ENCODE results near the gene DIDO1. TPM values are rescaled to one million over a fixed set of nuclear protein-coding genes. Genes with fewer than 3 reads are reported as not detected.
A peak's percentile ranks its signal among the peaks of the same experiment; 100 is the strongest.

DIDO1 gene
- total RNA-seq, 3 donors from 2014 or later (not counting 1 experiment from before 2014, with no cell fraction given), result 79.5 to 116 (median 83.4) TPM

GRCh38 chr20:62860924-62861691 lies 65.2 kb downstream of the DIDO1 start:
- Mint-ChIP-seq H3K36me3 (peaks cover 6% of the 10 kb centered on the region), H3K27me3 (ENCODE audit: low read depth in 2 of 2) (no peaks in the 10 kb centered on the region), H3K9me3 (no peaks in the 10 kb centered on the region), H3K27ac (no peak overlapping the region), H3K4me3 (no peak overlapping the region), H3K4me1 (peaks cover 13 to 28% of the 10 kb centered on the region in 2 donors)
- Histone ChIP-seq H3K36me3 (ENCODE audit: control insufficient read depth, insufficient read depth, low read length) (peaks cover 5% of the 10 kb centered on the region), H3K27me3 (ENCODE audit: control insufficient read depth, insufficient read depth, low read length) (no peaks in the 10 kb centered on the region), H3K4me3 (ENCODE audit: low read length) (peak overlapping the region; percentile 23), H3K9me3 (ENCODE audit: control insufficient read depth, insufficient read depth, low read length) (peaks cover 3% of the 10 kb centered on the region), H3K27ac (ENCODE audit: low read length) (no peak overlapping the region), H3K4me1 (ENCODE audit: control insufficient read depth, insufficient read depth, low read length) (peaks cover 10% of the 10 kb centered on the region)
- under 1% methylated on average over 129 of the region's 129 CpGs for WGBS (ENCODE audit: insufficient coverage)
- TF ChIP-seq CTCF (IDR thresholded peaks at IDR 0.05), result no peak
- DNase-seq (peak; percentile 57 to 77), ATAC-seq (peak; percentile 29 to 44 (median 35))
- intact Hi-C loops (cut with micrococcal nuclease), result loop anchor here (5.0 kb wide), 1 partner anchor 66 kb away; the partner anchor contains the start of gene DIDO1

- intact Hi-C loops (cut with micrococcal nuclease), result loop anchor here (5.0 kb wide), 1 partner anchor 67 kb away; the partner anchor contains the start of gene DIDO1
- WGBS (ENCODE audit: insufficient coverage), result 30% methylated on average over 24 of the region's 24 CpGs
- H3K27ac Mint-ChIP-seq, result peak overlapping the region; percentile 31 to 34
- Histone ChIP-seq H3K36me3 (ENCODE audit: control insufficient read depth, insufficient read depth, low read length) (peaks cover 5% of the 10 kb centered on the region), H3K9me3 (ENCODE audit: control insufficient read depth, insufficient read depth, low read length) (peaks cover 3% of the 10 kb centered on the region), H3K4me3 (ENCODE audit: low read length) (peak overlapping the region; percentile 13), H3K27ac (ENCODE audit: low read length) (no peak overlapping the region), H3K27me3 (ENCODE audit: control insufficient read depth, insufficient read depth, low read length) (no peaks in the 10 kb centered on the region), H3K4me1 (ENCODE audit: control insufficient read depth, insufficient read depth, low read length) (peaks cover 10% of the 10 kb centered on the region)
- H3K4me1 Mint-ChIP-seq, result peaks cover 13 to 28% of the 10 kb centered on the region in 2 donors
- peak overlapping the region; percentile 67 for H3K4me3 Mint-ChIP-seq
- DNase-seq (peak in 1 of 2 donors; percentile 23), ATAC-seq (no peak)
- no peak for TF ChIP-seq CTCF (IDR thresholded peaks at IDR 0.05)
- H3K36me3 Mint-ChIP-seq, result peaks cover 6% of the 10 kb centered on the region
- no peaks in the 10 kb centered on the region for H3K9me3 Mint-ChIP-seq
- no peaks in the 10 kb centered on the region for H3K27me3 Mint-ChIP-seq (ENCODE audit: low read depth in 2 of 2)
These were observed 65.8 kb downstream of the DIDO1 start for GRCh38 chr20:62860391-62860923.

GRCh38 chr20:62859721-62860120 lies 66.6 kb downstream of the DIDO1 start:
- peak overlapping the region; percentile 31 to 34 for H3K27ac Mint-ChIP-seq
- DNase-seq (no peak), ATAC-seq (no peak)
- peaks cover 13 to 28% of the 10 kb centered on the region in 2 donors for H3K4me1 Mint-ChIP-seq
- H3K4me3 Mint-ChIP-seq, result peak overlapping the region; percentile 67
- H3K27me3 Mint-ChIP-seq (ENCODE audit: low read depth in 2 of 2), result no peaks in the 10 kb centered on the region
- H3K36me3 ChIP-seq (ENCODE audit: control insufficient read depth, insufficient read depth, low read length), result peaks cover 6% of the 10 kb centered on the region
- 96% methylated on average over 12 of the region's 12 CpGs for WGBS (ENCODE audit: insufficient coverage)
- H3K4me3 ChIP-seq (ENCODE audit: low read length), result no peak overlapping the region
- H3K36me3 Mint-ChIP-seq, result peaks cover 6% of the 10 kb centered on the region
- H3K9me3 ChIP-seq (ENCODE audit: control insufficient read depth, insufficient read depth, low read length), result peaks cover 3% of the 10 kb centered on the region
- no peaks in the 10 kb centered on the region for H3K27me3 ChIP-seq (ENCODE audit: control insufficient read depth, insufficient read depth, low read length)
- intact Hi-C loops (cut with micrococcal nuclease), result loop anchor here (5.0 kb wide), 1 partner anchor 68 kb away; the partner anchor contains the start of gene DIDO1
- no peaks in the 10 kb centered on the region for H3K9me3 Mint-ChIP-seq
- H3K27ac ChIP-seq (ENCODE audit: low read length), result no peak overlapping the region
- no peak for TF ChIP-seq CTCF (IDR thresholded peaks at IDR 0.05)
- peaks cover 10% of the 10 kb centered on the region for H3K4me1 ChIP-seq (ENCODE audit: control insufficient read depth, insufficient read depth, low read length)
